Measurements from ENCODE around the gene NSMCE1.

NSMCE1 gene

DNA sequence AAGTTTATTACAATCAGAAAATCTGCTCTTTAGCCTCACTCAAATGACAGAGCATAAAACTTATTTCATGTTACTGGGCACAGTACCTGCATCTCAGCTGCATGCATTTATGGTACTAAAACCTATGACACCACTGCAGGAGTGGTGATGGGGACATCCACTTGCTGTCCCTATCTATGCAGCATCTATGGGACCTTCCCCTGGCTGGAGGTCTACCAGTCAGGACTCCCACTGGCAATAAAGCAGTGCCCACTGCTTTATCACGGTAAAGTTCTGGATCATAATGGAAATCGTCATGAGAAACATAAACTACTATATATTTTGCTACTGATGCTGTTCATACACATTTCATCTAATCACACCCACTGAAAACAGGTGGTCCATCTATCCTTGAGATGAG, 26.2 kb downstream of the NSMCE1 start:
- no peak for DNase-seq

DNA sequence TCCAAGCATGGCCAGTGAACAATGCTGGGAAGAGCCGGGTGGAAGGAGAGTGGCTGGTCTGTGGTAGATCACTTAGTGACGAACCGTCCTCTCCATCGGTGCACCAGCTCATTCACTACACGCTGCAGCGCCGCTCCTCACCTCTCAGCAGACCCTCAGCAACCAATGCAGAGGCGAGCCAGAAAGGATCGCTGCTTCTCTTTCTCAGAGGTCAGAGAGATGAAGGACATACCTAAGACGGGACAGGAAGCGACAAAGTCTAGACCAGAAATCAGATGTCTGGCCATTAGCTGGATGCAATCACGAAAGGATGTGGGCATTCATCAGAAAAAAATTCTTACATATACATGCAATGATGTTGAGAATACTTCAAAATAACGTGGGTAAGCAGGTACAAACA, 26.9 kb downstream of the NSMCE1 start:
- DNase-seq: no peak

DNA sequence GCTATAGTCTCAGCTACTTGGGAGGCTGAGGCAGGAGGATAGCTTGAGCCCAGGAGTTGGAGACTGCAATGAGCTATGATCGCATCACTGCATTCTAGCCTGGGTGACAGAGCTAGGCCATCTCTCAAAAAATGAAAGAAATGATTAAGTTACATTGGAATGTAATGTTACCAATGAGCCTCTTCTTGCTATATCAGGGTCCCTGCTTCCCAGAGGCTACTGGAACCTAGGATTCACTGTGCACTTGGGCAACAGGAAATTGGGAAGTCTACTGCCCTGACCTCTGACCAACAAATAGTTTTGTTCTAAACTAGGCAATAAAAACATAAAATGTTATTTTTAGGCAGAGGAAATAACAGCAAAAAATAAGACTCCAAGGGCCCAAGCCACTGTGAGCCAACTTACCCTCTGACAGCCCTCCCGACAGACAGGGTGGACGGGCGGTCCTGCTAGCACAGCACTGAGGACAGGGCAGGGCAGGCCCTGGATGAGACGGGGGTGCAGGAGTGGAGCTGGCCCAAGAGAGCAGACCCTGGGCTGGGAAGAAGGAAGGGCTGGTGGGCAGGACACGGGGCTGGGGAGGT, 27.5 kb downstream of the NSMCE1 start:
- DNase-seq: no peak

DNA sequence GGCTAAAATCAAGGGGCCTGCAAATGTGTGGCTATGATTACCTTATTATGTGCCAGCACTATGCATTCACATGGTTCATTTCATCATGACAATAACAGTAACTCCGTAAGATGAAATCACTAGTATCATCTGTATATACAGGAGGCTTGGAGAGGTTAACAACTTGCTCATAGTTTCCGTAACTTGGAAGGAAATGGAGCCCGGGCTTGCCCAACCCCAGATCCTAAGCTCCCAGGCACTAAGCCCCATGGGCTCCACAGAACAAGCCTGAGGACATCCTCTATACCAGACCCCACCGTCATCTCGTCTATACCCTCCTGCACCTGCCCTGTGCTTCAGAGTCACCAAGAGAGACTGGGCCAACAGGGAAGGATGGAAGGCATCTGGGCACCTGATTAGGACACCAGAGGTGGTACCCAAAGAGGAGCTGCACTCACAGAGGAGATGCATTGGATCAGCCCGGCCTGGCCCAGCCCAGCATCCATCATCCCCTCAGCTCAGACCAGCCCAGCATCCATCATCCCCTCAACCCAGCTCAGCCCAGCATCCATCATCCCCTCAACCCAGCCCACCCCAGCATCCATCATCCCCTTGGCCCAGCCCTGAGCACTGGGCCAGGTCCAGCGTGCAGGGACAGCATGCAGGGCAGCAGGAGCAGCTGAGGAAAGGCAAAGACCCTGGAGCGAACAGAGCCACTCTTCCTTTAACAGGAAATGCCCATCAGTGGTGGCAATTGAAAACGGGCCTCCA, 28.5 kb downstream of the NSMCE1 start:
- DNase-seq: no peak

DNA sequence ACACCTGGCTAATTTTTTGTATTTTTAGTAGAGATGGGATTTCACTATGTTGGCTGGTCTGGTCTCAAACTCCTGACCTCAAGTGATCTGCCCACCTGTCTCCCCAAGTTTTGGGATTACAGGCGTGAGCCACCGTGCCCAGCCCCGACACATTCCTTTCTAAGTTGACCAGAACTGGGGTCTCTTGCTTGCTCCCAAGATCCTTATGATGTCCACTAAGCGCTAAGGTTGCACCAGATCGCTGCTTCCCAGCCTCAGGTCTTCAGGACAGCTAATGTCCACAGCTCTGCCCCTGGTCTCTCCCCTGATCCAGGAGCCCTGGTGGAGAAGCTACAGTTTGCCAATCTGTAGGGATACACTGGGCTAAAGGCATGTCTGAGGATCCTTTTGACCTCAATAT, 29.5 kb downstream of the NSMCE1 start:
- DNase-seq: no peak

DNA sequence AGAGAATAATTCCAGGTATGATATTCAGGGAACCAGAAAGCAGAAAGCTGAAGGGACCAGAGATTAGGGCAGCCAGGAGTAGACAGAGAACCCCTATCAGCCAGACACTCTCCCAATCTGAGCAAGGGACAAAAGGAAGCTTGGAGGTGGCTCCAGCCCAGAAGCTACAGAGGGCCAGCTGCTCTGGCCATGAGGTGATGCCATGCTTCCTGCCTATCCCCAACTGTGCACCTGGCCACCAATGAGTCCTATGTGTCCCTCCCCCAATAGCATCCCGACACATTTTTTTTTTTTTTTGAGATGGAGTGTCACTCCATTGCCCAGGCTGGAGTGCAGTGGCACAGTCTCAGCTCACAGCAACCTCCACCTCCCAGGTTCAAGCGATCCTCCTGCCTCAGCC, 30.0 kb downstream of the NSMCE1 start:
- no peak for DNase-seq

DNA sequence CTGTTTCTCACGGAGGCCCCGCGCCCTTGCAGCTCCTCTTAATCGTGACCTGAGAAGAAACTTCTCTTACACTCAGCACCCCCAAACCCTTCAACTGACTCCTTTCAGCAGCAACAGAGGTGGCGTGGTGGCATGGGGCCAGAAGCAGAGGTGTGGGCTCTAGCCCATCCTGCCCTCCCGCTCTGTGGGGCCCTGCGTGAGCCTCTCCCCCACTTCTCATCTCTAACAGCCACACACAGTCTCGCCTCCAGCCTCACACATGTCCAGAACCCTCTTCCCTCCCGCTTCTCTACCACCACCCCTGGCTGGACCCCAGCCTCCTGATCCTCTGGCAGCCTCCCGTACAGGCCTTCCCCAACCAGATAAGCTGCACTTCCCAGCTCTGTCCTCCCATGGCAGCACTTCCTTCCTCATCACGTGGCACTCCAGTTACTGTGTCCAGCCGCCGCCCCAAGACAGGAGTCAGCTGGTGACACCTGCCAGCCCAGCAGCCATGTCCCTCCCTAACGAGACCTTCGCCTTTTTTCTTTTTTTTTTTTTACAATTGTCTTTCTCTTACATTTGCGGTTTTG, 30.5 kb downstream of the NSMCE1 start:
- DNase-seq: peak; percentile 42

DNA sequence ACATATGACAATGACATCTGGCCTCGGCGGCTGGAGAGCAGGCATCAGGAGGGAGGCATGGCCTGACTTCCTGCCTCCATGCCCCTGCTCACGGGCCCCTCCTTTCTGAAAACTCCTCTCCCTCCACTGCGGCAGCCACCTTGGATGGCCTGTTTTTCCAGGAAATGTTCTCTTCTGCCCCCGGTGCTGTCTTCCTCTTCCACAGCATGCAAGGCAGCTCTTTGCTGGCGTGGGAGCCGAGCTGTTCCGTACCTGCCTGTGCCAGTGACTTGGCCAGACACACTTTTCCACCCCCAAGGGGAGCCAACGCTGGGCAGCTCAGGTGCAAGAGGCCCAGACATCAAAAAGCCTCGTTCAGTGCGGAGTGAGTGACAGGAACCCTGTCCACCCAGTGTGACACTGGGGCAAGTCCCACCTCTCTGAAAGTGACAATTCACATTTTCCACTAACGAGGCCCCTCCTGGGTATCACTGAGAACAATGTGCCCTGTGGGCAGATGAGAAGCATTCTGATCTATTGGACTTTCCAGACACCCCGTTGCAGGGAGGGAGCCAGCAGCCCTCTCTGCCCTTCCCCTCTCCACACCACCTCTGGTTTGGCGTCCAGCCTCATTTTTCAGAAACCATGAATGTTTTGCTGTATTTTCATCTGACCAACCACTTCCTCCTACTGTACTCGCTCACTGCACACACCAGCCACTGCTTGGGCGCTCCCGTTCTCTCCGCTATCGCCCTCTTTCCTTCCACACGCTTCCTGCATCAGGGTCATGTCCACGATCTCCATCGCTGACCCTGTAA, 31.2 kb downstream of the NSMCE1 start:
- peak; percentile 84 for DNase-seq

DNA sequence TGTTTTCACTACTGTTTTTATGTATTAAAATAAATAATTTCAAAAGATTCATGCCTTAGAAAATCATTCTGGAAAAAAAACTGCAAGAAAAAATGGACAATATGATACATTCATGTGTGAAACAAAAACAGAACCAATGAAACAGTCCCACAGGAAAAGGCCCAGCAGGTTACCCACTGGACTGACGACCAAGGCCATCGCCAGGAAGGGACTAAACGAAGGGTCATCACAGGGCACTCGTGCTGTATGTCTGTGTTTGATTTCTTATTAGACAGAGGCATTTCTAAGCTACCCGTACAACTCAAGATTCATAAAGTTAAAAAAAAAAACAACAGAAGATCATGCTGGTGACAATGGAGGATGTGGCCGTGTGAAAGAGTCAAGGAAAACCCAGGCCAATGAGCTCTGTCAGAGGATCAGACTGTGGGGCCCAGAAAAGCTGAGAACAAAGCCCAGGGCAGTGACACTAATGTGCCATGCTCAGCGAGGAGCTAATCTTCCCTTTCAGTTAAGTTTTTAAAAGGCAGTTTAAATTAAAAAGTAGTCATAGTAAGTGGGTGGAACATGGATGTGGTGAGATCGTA, 31.8 kb downstream of the NSMCE1 start:
- DNase-seq: no peak

DNA sequence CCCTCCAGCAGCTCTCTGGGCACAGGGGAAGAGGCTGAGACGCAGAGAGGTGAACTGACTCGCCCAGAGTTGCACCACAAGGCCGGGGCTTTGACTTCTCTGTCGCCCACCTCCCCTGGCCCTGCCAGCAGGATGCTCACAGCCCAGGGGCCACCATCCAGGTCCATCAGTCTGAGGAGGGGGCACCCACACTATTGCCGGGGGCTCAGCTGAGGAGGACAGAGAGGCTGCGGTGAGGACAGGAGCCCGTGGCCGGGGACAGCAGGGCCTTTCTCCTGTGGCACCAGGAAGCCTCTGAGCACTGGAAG, 32.7 kb downstream of the NSMCE1 start:
- no peak for DNase-seq

DNA sequence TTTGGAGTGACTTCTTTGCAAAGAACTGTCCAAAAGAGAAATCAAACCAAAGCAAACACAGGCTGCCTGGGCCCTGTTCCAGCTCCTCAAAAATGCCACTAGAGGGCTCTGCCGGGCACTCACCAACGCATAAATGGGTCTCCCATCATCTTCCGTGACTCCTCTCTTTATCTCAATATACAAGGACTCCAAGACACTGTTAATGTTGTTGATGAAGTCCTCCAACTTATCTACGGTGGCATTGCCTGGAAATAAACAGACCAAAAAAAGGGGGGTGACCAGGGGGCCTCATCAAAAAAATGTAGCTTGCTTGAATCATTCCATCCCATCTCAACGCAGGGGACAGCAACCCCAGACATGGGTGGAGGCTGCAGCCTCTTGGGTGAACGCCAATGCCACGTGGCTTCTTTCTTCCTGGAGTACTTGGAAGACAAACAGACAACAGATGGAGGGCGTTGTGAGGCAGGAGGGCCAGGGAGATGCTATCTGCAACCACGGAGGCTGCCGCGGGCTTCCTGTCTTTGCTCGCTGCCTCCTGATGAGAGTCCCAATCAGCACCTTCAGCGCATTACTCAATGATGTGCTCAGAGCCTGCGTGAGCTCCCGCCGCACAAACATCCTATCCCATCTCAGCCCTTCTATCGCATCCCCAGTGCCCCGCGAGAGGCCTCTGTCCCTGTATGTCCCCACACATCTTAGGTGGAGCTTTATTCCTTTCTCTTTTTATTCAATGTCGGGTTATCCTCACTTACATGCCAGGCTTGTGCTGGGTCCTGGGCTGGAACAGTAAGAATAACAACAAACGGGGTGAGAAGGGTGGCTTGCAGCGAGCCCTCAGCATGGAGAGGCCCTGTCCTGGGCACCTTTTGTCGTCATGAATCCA, 33.3 kb downstream of the NSMCE1 start:
- peak; percentile 73 for DNase-seq

DNA sequence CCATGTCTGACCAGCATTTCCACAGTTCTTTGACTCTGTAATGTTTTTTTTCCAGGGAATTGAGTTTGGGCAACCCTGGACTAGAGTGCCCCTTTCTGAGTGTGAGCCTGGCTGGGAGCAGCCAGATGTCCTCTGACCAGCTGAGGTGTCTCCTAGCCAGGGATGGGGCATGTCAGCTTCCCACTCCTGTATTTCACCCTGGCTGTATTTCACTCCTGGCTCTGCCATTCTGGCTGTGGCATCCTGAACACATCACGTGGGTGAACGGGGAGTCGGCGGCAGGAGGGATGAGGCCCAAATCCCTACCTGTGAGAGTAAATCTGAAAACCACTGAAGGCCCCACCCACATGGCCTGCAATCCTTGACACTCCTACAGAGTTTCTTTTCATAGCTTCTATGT, 34.0 kb downstream of the NSMCE1 start:
- no peak for DNase-seq

DNA sequence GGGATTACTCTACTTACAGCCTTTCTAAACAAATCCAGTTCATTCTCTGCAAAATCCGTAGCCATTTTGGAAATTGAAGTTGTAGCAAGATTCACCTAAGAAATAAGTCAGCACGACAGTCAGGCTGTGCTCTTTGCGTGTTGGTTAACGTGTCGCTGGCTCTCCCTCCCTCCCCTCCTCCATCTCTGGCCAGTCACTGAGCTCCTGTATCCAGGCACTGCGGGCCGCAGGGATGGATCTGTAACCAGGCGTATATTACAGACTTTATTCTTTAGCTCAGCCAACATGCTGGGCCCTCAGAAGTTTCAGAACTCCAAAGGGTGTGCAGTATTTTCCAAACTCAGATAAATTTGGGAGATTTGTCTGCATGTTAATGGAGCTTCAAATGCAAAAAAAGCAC, 34.4 kb downstream of the NSMCE1 start:
- DNase-seq: no peak

DNA sequence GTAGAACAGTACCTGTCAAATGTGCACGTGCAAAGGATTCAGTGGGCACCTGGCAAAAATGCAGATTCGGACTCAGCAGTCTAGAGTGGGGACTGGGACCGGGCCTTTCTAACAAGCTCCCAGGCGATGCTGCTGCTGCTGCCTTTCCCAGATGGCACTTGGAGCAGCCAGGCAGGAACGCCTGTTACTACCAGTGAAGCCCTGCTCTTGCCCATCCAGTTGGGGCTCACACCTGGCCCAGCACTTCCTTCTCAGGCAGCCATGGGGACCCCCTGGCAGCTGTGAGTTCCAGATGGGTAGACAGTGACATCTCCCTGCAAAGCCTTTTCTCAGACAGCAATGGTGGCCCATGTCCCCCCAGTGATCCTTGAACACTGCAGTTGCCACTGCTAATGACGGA, 34.8 kb downstream of the NSMCE1 start:
- DNase-seq: no peak

DNA sequence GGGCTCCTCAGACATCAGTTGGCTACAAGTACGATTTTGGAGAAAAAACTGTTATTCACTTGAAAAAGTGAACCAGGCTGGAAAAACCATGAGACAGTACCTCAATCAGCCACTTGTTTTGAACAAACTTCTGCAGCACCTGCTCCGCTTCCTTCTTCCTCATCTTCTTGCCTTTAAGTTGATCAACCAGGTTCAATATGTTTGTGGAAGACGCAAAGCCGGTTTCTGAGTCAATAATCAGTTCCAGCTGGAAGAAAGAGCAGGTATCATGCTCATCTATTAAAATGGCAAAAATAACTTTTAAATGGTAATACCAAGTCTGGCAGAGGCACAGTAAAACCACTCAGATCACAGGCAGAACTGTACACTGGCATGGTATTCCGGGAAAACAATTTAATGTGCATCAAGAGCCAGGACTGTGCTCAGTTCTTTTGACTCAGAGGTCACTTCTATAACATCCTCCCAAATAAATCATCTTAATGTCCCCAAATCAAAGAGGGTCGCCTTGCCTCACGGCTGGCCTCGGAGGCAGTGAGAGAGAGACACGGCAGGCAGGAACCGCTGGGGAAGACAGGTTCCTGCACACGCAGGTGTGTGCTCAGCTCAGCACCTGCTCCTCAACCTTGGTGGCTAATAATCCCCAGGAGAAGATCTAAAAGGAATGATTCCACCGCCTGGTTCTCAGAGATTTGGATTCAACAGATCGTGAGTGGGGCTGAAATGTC, 35.5 kb downstream of the NSMCE1 start:
- no peak for DNase-seq

DNA sequence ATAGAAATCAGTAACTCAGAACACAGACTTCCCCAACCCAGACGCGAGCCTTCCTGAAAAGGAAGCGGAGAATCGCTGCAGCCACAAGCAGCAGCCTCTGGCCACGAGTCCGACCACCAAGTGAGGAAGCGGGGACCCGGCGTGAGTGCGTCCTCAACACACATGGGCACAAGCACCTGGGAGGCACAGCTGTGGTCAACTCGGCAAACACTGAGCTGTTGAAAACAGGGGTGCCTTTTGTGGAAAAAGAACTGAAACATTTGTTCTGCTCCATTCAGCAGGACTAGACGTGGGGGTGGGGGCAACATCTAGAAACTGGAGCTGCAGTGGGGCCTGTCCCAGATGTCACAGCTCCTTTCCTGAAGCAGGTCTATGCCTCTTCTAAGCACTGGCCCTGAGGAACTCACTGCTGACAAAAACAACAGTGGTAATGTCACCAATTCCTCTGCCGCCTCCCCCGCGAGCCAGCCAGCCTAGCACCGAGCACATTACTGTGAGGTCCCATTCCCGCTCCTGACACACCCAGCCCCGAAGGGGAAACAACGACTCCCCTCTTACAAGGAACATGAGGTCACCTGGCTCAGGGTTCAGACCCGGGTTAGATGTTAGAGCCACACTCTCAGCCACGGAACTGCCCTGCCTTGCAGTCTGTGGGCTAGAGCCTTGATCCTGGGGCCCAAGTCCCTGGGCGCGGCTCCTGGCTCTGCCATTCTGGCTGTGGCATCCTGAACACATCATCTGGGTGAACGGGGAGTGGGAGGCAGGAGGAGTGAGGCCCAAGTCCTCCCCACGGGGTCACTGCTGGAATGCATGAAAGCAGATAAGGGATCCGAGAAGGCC, 36.3 kb downstream of the NSMCE1 start:
- peak; percentile 27 for DNase-seq

DNA sequence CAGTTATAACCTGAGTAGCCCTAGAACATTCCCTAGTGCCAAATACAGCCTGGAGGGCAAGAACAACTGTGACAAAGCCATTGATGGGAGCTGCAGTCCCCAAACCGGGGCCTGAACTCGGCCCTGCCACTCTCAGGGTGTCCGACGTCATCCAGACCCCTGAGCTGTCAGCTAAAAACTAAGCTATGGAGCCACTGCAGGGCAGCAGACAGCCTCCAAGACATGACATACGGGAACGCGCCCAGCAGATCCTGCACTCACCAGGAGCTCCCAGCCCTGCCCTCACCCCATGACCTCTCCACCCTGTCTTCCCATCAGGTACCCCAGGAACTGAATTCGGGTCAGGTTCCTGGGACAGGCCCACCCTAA, 36.9 kb downstream of the NSMCE1 start:
- DNase-seq: no peak

DNA sequence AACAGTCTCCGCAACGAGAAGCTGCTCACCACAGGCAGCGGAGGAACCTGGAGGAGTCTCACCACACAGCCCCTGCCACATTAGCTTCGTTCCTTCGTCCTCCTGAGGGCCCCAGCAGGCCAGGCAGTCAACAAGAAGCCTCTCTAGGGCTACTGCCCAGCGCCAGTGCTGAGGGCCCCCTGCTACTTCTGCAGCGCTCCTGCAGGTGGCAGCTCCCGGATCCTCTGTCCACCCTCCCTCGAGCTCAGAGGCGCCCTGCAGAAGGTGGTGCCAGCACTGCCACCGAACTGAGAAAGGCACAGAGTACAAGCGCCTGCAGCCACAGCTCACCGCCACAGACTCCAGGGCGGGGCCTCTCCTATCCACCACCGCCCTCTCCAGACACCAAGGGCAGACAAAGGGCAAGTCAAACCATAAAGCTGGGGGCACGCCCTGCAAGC, 38.0 kb downstream of the NSMCE1 start:
- peak; percentile 62 for DNase-seq

DNA sequence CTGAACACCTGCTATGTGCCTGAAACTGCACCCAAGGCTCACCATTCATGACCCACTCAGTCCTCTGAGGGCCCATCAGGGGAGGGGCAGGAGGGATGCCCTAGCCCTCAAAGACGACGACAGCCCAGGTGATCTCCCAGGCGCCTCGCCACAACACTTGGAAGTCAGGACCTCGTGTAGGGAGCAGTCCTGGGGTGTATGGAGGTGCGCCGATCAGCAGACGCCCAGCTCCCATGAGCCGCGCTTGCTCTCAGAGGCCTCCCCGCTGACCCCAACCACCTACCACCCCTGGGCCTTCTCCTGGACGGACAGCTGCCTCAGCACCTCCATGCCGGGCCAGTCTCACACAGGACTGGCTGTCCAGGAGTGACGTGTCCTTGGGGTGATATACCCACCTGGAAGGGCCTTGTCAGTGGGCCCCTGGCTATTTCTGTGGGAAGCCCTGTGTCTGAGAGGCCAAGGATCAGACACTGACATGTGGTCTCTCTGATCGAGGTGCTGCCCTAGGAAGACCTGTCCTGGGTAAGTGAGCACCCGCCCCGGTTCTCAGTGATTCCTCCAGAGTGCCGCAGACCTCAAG, 38.6 kb downstream of the NSMCE1 start:
- DNase-seq: no peak

Measured in stimulated activated naive CD4-positive, alpha-beta T cell treated with Interleukin-2 at 50 U/mL for 16 hours (primary cell).